C4-2B (cell line): ENCODE results near the gene CTSL.

Source experiments
- H3K27ac ChIP-seq: fragments of 450-650 bp; 2 replicates; pipeline ENCODE4 v1.5.1; 2017
- CTCF ChIP-seq: fragments of 450-650 bp; conservative IDR thresholded peaks from 2 replicates; pipeline ENCODE4 v1.5.1; 2017; ENCODE audit warnings: mild to moderate bottlenecking
- ZFX ChIP-seq: fragments of 450-650 bp; IDR thresholded peaks from 2 replicates; pipeline ENCODE4 v1.6.1; 2017

CTSL gene

GRCh38 chr9:87687207-87687606, 38.7 kb upstream of the CTSL start:
- H3K27ac ChIP-seq = no peak overlapping the region
- TF ChIP-seq ZFX (no peak), CTCF (no peak)

- TF ChIP-seq ZFX (no peak), CTCF (no peak)
- no peak overlapping the region for H3K27ac ChIP-seq
Observed at GRCh38 chr9:87694236-87694755, 31.6 kb upstream of the CTSL start.

- H3K27ac ChIP-seq = no peak overlapping the region
- no peak for TF ChIP-seq CTCF
- TF ChIP-seq ZFX = no peak
Observed at GRCh38 chr9:87695523-87695922, 30.4 kb upstream of the CTSL start.

- no peak overlapping the region for H3K27ac ChIP-seq
- no peak for TF ChIP-seq ZFX
- no peak for TF ChIP-seq CTCF
Observed at GRCh38 chr9:87696641-87697040, 29.3 kb upstream of the CTSL start.

- no peak for TF ChIP-seq ZFX
- no peak; the same call in 1 of the 2 replicates for TF ChIP-seq CTCF
Observed at GRCh38 chr9:87698069-87698809, 27.7 kb upstream of the CTSL start.

GRCh38 chr9:87699835-87700234, 26.1 kb upstream of the CTSL start:
- H3K27ac ChIP-seq = no peak overlapping the region
- no peak for TF ChIP-seq ZFX
- TF ChIP-seq CTCF = no peak

More at GRCh38 chr9:87698069-87698809, 27.7 kb upstream of the CTSL start:
- no peak overlapping the region for H3K27ac ChIP-seq

- no peak overlapping the region for H3K27ac ChIP-seq
Observed at GRCh38 chr9:87701491-87701890, 24.4 kb upstream of the CTSL start.

More at GRCh38 chr9:87701491-87701890, 24.4 kb upstream of the CTSL start:
- TF ChIP-seq CTCF (no peak), ZFX (no peak)
